GM18951 (cell line): Measurements from ENCODE around the gene OTOS.

ENCODE experiments used
- POLR2A ChIP-seq: IDR thresholded peaks from 4 replicates; pipeline ENCODE4 v1.6.1; 2011; ENCODE audit warnings: mild to moderate bottlenecking; ENCODE audit not compliant: insufficient read length, insufficient read depth; ENCODE audit errors: extremely low read depth
- in situ Hi-C: fragments of 300-500 bp; cut with MboI; formaldehyde crosslinking; loops from one replicate; pipeline ENCODE4 v1.12.0; 2022; ENCODE audit warnings: low sequenced_read_pairs, mixed read lengths, inconsistent platforms; ENCODE audit not compliant: unreplicated experiment

Gene OTOS

GRCh38 chr2:240154606-240155005 is 14.1 kb upstream of the OTOS start:
- no peak for TF ChIP-seq POLR2A
- in situ Hi-C loops, result no loop called here

- TF ChIP-seq POLR2A, result no peak
- in situ Hi-C loops, result no loop called here
Measured at GRCh38 chr2:240153418-240153817, 13.0 kb upstream of the OTOS start.

GRCh38 chr2:240151477-240152031 is 11.1 kb upstream of the OTOS start:
- in situ Hi-C loops, result no loop called here
- no peak for TF ChIP-seq POLR2A

GRCh38 chr2:240149943-240150784 is 9.7 kb upstream of the OTOS start:
- in situ Hi-C loops, result loop anchor here (10.0 kb wide), 1 partner anchor 75 kb away; no protein-coding TSS in a partner anchor

GRCh38 chr2:240147911-240148587 is 7.6 kb upstream of the OTOS start:
- TF ChIP-seq POLR2A, result no peak
- in situ Hi-C loops, result loop anchor here (10.0 kb wide), 1 partner anchor 73 kb away; no protein-coding TSS in a partner anchor

More at GRCh38 chr2:240149943-240150784, 9.7 kb upstream of the OTOS start:
- TF ChIP-seq POLR2A, result no peak

GRCh38 chr2:240147382-240147781 is 6.9 kb upstream of the OTOS start:
- no peak for TF ChIP-seq POLR2A
- in situ Hi-C loops, result loop anchor here (10.0 kb wide), 1 partner anchor 73 kb away; no protein-coding TSS in a partner anchor

GRCh38 chr2:240146627-240147278 is 6.3 kb upstream of the OTOS start:
- no peak for TF ChIP-seq POLR2A
- in situ Hi-C loops, result loop anchor here (10.0 kb wide), 1 partner anchor 72 kb away; no protein-coding TSS in a partner anchor

GRCh38 chr2:240146141-240146561 is 5.7 kb upstream of the OTOS start:
- in situ Hi-C loops, result loop anchor here (10.0 kb wide), 1 partner anchor 71 kb away; no protein-coding TSS in a partner anchor
- TF ChIP-seq POLR2A, result no peak

- in situ Hi-C loops, result loop anchor here (10.0 kb wide), 1 partner anchor 71 kb away; no protein-coding TSS in a partner anchor
Measured at GRCh38 chr2:240145461-240145860, 5.0 kb upstream of the OTOS start.

GRCh38 chr2:240144649-240145261 is 4.3 kb upstream of the OTOS start:
- in situ Hi-C loops, result loop anchor here (10.0 kb wide), 1 partner anchor 70 kb away; no protein-coding TSS in a partner anchor

More at GRCh38 chr2:240145461-240145860, 5.0 kb upstream of the OTOS start:
- no peak for TF ChIP-seq POLR2A

GRCh38 chr2:240143801-240144648 is 3.6 kb upstream of the OTOS start:
- in situ Hi-C loops, result loop anchor here (10.0 kb wide), 1 partner anchor 69 kb away; no protein-coding TSS in a partner anchor
- TF ChIP-seq POLR2A, result no peak

More at GRCh38 chr2:240144649-240145261, 4.3 kb upstream of the OTOS start:
- TF ChIP-seq POLR2A, result no peak
